HFFc6 (cell line): Measurements from ENCODE around the gene RPP25L. TPM values are rescaled to one million over a fixed set of nuclear protein-coding genes. Genes with fewer than 3 reads are reported as not detected.

Source experiments
- DNase-seq: peaks from one replicate; pipeline ENCODE4 v3.0.0-alpha.2; 2018
- H3K27ac Mint-ChIP-seq: 2 replicates; pipeline ENCODE4 v1.8.0; 2020; ENCODE audit warnings: mild to moderate bottlenecking, mixed read lengths
- H3K27me3 Mint-ChIP-seq: 2 replicates; pipeline ENCODE4 v1.8.0; 2021; ENCODE audit warnings: mild to moderate bottlenecking, moderate library complexity, mixed read lengths; ENCODE audit not compliant: insufficient read depth
- H3K36me3 Mint-ChIP-seq: 2 replicates; pipeline ENCODE4 v1.8.0; 2021; ENCODE audit warnings: low read depth, mixed read lengths
- H3K4me1 Mint-ChIP-seq: 2 replicates; pipeline ENCODE4 v1.8.0; 2020; ENCODE audit warnings: low read depth, mixed read lengths
- H3K4me3 Mint-ChIP-seq: 2 replicates; pipeline ENCODE4 v1.8.0; 2020; ENCODE audit warnings: mild to moderate bottlenecking, moderate library complexity, mixed read lengths
- H3K9me3 Mint-ChIP-seq: 2 replicates; pipeline ENCODE4 v1.8.0; 2020; ENCODE audit warnings: mild to moderate bottlenecking, mixed read lengths
- CTCF ChIP-seq: fragments of 200-600 bp; sonication (generic); IDR thresholded peaks from 2 replicates; pipeline ENCODE4 v1.5.0; 2021; ENCODE audit warnings: antibody characterized with exemption, mild to moderate bottlenecking
- total RNA-seq, 6 experiments: library from RNA; stranded (reverse); fragmentation: NEBNext Ultra II Directional; extraction: Animal tissue kit (Norgen Biotek cat#: 25700); gene quantifications; 2 replicates in 1 of 6; 3 replicates in 5 of 6; pipeline ENCODE4 v1.2.3, GENCODE V29; 2021

RPP25L gene
- total RNA-seq, 6 experiments from 2014 or later, result 16.1 to 22.0 (median 19.6) TPM

- no peak; the same call in 1 of the 2 replicates for TF ChIP-seq CTCF
- no peaks in the 10 kb centered on the region for H3K4me1 Mint-ChIP-seq
- no peak overlapping the region for H3K4me3 Mint-ChIP-seq
- no peak overlapping the region for H3K27ac Mint-ChIP-seq
- H3K27me3 Mint-ChIP-seq, result peaks cover 56% of the 10 kb centered on the region
- no peaks in the 10 kb centered on the region for H3K36me3 Mint-ChIP-seq
- no peaks in the 10 kb centered on the region for H3K9me3 Mint-ChIP-seq
- DNase-seq, result no peak
Observed at GRCh38 chr9:34594177-34594576, 17.7 kb downstream of the RPP25L start.

GRCh38 chr9:34592895-34593601 lies 18.8 kb downstream of the RPP25L start:
- no peak for TF ChIP-seq CTCF
- no peak for DNase-seq
- no peaks in the 10 kb centered on the region for H3K4me1 Mint-ChIP-seq
- no peak overlapping the region for H3K27ac Mint-ChIP-seq
- H3K4me3 Mint-ChIP-seq, result no peak overlapping the region
- H3K9me3 Mint-ChIP-seq, result no peaks in the 10 kb centered on the region
- H3K27me3 Mint-ChIP-seq, result peaks cover 63% of the 10 kb centered on the region
- H3K36me3 Mint-ChIP-seq, result no peaks in the 10 kb centered on the region

- H3K4me1 Mint-ChIP-seq, result no peaks in the 10 kb centered on the region
- H3K4me3 Mint-ChIP-seq, result no peak overlapping the region
- no peaks in the 10 kb centered on the region for H3K36me3 Mint-ChIP-seq
- H3K27ac Mint-ChIP-seq, result no peak overlapping the region
- no peak for DNase-seq
- H3K27me3 Mint-ChIP-seq, result peaks cover 63% of the 10 kb centered on the region
- no peaks in the 10 kb centered on the region for H3K9me3 Mint-ChIP-seq
- TF ChIP-seq CTCF, result peak; percentile 58
Observed at GRCh38 chr9:34591917-34592866, 19.7 kb downstream of the RPP25L start.

- H3K4me1 Mint-ChIP-seq, result no peaks in the 10 kb centered on the region
- H3K9me3 Mint-ChIP-seq, result no peaks in the 10 kb centered on the region
- TF ChIP-seq CTCF, result peak; percentile 95
- H3K27ac Mint-ChIP-seq, result no peak overlapping the region
- peaks cover 65% of the 10 kb centered on the region for H3K27me3 Mint-ChIP-seq
- DNase-seq, result peak; percentile 54
- H3K36me3 Mint-ChIP-seq, result no peaks in the 10 kb centered on the region
- H3K4me3 Mint-ChIP-seq, result no peak overlapping the region
Observed at GRCh38 chr9:34591248-34591916, 20.5 kb downstream of the RPP25L start.

GRCh38 chr9:34590381-34591247 lies 21.3 kb downstream of the RPP25L start:
- Mint-ChIP-seq H3K4me1 (no peaks in the 10 kb centered on the region), H3K4me3 (no peak overlapping the region), H3K27ac (no peak overlapping the region), H3K27me3 (peaks cover 67% of the 10 kb centered on the region), H3K9me3 (no peaks in the 10 kb centered on the region), H3K36me3 (no peaks in the 10 kb centered on the region)
- TF ChIP-seq CTCF, result no peak
- no peak for DNase-seq
